ENCODE data around the gene SRSF9.
"Not testable (repeated sequence)": the region's sequence is repeated elsewhere in the genome, so short reads cannot be mapped to it uniquely, and the experiment has no call there.

The SRSF9 gene

DNA sequence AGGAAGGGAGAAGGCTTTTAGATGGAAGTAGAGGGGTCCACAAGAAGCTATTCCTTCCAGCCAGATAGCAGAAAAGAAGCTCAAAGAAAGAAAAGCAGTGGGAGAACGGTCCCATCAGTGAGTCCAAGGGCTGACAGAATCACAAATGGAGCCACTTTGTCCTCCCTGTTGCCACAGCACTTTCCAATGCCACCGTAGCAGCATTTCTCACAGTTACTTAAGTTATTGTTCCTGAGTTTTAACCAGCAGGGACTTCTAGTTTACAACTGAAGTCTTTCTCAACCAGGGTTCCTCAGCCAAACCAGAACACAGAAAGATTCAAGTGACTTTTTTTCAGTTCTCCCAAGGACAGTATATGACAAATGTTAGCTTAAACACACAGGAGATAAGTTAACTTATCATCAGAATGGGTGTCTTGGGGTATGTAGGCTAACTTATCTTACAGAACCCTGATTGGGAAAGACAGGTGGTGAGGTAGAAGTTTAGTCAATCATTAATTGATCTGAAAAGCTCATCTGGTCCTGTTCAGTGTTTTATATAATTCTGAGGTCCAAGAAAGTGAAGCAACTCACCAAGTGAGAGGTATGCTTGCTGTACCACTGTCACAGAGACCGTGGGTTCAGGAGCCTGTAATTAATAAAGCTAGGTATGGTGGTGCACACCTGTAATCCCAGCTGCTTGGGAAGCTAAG, 16.3 kb downstream of the SRSF9 start:
- DNase-seq (ENCODE audit: low read depth in 4 of 4, low spot score in 1 of 4) = no peak

DNA sequence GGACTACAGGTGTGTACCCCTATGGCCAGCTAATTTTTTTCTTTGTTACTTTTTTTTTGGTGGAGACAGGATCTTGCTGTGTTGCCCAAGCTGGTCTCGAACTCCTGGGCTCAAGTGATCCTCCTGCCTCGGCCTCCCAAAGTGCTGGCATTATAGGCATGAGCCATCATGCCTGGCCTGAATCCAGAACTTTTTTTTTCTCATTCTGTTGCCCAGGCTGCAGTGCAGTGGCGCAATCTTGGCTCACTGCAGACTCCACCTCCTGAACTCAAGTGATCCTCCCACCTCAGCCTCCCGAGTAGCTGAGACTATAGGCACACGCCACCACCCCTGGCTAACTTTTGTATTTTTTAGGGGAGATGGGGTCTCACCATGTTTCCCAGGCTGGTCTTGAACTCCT, 17.0 kb downstream of the SRSF9 start:
- DNase-seq (ENCODE audit: low read depth in 4 of 4, low spot score in 1 of 4) = not testable (repeated sequence)

DNA sequence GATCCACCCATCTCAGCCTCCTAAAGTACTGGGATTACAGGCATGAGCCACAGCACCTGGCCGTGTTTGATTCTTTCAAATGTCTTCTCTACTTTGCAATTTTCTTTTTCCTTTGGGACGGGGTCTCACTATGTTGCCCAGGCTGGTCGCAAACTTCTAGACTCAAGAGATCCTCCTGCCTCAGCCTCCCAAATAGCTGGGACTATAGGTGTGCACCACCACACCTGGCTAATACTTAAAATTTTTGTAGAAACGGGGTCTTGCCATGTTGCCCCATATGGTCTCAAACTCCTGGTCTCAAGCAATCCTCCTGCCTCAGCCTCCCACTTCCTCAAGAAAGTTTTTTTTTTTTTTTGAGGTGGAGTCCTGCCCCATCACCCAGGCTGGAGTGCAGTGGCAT, 21.6 kb downstream of the SRSF9 start:
- no peak for DNase-seq (ENCODE audit: low read depth in 4 of 4, low spot score in 1 of 4)

DNA sequence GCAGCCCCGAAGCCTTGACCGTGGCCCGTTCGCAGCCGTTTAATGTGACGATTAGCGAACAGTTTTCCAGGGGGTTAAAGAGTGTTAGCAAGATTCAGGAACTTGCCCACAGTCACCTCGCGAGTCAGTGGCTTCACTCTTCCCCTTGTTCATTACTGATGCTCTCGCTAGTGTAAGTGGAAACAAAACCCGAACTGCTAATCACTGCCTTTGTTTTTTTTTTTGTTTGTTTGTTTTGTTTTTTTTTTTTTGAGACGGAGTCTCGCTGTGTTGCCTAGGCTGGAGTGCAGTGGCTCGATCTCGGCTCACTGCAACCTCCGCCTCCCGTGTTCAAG, 22.7 kb downstream of the SRSF9 start:
- not testable (repeated sequence) for DNase-seq (ENCODE audit: low read depth in 4 of 4, low spot score in 1 of 4)

DNA sequence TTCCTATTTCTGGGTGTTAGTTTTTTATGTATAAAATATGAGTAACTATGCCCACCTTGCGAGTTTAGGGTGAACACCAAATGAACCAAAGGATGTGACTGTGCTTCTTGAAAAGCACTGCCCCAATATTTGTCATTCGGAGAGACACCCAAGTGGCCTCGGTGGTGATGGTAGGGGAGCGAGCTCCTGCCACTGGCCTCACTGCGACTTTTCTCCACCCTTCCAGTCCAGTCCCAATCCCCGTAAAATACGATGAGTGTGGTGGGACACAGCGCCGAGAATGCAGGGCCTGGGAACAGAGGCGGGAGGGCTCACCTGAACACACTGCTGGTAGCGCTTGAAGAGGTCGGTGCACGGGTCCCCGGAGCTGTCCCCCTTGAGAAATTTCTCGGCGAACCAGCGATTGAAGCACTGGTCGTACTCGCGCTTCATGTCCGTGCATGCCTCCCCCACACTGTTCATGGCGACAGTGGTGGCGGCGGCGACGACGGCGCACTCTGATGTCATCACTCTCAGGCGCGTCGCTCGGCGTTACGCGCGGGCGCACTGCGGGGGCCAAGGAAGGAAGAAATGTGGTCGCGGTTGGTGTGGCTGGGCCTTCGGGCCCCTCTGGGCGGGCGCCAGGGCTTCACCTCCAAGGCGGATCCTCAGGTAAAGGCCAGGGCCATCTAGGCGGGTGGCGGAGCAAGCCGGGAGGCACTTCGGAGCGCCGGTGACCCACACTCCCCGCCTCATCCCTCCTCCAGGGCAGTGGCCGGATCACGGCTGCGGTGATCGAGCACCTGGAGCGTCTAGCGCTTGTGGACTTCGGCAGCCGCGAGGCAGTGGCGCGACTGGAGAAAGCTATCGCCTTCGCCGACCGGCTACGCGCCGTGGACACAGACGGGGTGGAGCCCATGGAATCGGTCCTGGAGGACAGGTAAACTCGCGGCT, 23.4 kb downstream of the SRSF9 start, which contains the start of the genes GATC and TRIAP1:
TSS of gene GATC (plus strand) at position 534 of the 933 bp plus-strand sequence. CDS start at position 571, 37 bp downstream.
TSS of gene TRIAP1 (minus strand) at position 474 of the 933 bp plus-strand sequence. CDS start at position 462, 12 bp downstream.
- peak; percentile 73 to 86 (median 82) for DNase-seq (ENCODE audit: low read depth in 4 of 4, low spot score in 1 of 4)

DNA sequence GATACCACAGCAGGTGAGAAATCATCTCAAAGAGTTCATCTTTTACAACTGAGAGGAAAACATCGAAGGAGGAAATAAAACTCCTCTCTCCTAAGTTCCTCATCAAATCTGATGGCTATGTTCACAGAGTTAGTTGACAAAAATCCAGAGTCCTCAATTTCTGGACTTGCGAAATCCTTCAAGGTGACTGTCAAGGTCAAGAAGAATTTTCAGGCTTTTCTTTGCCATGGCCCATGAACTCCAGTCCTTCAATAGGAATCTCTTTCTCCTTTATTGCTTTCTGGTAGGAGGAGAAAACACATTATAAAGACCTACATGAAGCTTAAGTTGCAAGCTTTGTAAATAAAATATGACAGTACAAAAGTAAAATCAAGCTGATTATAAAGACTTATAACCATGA, 24.9 kb downstream of the SRSF9 start:
- DNase-seq (ENCODE audit: low read depth in 4 of 4, low spot score in 1 of 4) = no peak

DNA sequence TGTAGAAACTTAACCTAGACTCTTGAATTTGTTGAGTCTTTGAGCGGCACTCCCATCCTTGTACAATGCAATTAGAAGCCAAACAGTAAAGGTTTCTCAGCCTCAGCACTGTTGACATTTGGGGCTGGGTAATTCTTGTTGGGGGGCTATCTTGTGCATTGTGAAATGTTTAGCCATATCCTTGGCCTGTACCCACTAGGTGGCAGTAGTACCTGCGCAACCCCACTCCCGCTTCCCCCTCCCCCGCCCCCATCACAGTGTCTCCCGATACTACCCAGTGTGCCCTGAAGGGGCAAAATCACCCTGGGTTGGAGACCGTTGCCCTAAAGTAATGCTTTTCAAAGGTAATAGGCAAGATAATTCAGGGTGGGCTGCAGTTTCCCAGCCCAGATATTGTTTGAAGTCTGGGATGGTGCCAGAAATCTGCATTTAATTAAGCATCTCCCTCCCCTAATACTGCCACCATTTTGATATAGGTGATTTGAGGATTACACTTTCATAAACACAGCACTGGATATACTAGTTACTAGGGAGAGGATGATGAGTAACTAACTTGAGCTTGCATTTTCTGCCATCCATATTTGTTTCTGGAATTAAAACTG, 29.8 kb downstream of the SRSF9 start:
- DNase-seq (ENCODE audit: low read depth in 4 of 4, low spot score in 1 of 4) = peak; percentile 35 to 67 (median 55)

DNA sequence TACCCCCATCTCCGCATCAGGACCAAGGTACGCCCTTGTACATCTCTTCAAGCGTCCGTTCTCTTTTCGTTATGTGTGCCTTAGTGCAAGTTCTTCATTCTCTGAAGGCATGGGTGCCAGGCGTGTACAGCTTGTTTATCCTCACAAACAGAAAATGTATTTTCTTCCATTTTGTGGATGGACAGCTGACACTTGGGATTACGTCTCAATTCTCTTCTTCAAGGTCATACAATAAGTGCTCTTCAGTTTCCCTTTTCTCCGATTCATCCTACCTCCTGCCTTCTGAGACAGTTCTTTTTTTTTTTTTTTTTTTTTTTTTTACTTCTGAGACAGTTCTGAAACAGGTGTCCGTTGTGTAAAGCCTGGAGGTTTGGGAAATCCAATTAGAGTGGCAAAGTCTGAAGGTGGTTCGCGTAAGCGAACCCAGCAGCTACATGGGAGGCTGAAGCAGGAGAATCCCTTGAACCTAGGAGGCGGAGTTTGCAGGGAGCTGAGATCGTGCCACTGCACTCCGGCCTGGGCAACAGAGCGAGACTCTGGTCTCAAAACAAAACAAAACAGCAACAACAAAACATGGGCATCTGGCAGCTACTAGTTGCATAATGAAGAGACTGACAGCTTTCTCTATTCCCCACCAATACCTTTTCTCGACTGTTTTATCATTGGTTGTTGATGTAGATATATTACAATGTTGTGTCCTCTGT, 30.9 kb downstream of the SRSF9 start:
- DNase-seq (ENCODE audit: low read depth in 4 of 4, low spot score in 1 of 4) = no peak

DNA sequence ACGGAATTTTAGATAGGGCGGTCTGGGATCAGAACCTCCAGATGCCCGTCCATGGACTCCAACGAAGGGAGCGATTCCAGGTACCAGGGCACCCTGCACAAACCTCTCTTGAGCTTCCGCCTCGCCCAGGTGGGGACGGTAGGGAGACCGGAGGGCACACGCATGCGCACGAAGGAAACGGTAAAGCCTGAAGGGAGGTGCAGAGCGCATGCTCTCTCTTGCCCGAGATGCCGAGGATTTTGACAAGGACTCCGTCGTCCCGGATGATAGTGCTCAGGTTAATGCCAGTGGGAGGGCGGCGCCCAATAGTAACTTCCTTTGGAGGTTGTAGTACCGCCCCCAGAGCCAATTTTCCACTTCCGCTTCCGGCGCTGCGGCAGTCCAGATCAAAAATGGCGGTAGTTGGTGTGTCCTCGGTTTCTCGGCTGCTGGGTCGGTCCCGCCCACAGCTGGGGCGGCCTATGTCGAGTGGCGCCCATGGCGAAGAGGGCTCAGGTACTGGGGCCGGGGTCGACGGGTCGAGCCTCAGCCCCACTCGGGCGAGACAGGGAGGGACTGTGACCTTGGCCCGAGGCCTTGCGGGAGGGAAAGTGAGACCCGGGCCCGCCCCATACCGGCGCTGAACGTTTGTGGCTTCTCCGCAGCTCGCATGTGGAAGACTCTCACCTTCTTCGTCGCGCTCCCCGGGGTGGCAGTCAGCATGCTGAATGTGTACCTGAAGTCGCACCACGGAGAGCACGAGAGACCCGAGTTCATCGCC, 31.6 kb downstream of the SRSF9 start, which contains the start of gene COX6A1:
TSS of gene COX6A1 (plus strand) at position 379 of the 760 bp plus-strand sequence. CDS start at position 393, 14 bp downstream.
- peak; percentile 88 to 98 (median 98) for DNase-seq (ENCODE audit: low read depth in 4 of 4, low spot score in 1 of 4)

DNA sequence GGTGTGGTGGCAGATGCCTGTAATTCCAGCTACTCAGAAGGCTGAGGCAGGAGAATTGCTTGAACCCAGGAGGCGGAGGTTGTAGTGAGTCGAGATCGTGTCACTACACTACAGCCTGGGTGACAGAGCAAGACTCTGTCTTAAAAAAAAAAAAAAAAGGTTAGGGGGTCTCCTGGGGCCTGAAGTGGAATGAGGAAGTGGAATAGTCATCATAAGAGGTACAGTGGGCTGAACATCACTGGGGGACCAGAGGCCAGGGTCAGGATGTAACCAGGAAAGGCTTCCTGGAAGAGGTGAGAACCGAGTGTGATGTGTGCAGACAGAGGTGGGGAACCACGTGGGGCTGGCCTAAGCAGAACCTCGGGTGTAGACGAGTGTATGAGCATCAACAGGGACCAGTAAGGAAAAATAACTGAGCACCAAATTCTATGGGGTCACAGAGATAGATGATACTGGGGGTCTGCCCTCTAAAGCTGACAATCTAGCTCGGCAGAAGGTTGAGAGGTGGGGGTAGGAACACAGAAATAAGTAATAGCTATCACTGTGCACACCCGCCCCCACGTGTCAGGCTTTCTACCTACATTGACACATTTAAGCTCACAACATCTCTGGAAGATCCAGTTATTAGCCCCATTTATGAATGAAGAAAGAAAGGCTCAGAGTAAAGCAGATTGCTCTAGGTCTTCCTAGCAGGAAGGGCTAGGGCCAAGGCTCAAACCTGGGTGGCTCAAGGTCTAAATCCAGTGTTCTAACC, 36.6 kb downstream of the SRSF9 start:
- DNase-seq (ENCODE audit: low read depth in 4 of 4, low spot score in 1 of 4) = no peak

DNA sequence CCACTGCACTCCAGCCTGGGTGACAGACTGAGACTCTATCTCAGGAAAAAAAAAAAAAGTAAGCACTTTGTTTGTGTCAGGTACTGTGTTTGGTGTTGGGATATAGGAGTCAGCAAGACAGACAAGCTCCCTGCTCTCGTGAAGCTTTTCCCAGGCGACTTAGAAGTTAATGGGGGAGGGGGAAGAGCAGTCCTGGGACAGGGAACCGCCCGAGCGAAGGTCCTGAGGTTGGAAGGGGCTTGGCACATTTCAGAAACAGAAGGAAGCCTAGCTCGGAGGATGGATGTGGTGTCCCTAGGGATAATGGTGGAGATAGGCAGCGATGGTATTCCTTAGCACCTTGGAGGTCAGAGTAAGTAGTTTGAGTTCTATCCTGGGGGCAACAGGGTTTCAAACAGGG, 40.2 kb downstream of the SRSF9 start:
- DNase-seq (ENCODE audit: low read depth in 4 of 4, low spot score in 1 of 4) = no peak

DNA sequence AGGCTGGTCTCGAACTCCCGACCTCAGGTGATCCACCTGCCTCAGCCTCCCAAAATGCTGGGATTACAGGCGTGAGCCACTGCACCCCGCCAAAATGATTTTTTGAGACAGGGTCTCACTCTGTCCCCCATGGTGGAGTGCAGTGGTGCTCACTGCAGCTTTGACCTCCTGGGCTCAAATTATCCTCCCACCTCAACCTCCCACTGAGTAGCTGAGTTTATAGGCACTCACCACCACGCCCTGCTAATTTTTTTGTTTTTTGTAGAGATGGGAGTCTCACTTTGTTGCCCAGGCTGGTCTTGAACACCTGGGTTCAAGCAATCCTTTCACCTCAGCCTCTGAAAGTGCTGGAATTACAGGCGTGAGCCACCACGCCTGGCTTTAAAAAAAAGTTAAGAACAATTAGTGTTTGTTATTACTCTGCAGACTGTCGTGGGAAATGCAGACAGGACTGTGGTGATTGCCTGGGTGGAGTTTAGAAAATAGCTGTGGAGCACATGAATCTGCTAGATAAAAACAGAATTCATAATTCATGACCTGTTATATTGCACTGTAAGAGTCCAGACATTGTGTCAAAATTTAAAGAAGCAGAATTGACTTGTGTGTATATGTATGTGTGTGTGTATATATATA, 40.8 kb downstream of the SRSF9 start:
- no peak for DNase-seq (ENCODE audit: low read depth in 4 of 4, low spot score in 1 of 4)

DNA sequence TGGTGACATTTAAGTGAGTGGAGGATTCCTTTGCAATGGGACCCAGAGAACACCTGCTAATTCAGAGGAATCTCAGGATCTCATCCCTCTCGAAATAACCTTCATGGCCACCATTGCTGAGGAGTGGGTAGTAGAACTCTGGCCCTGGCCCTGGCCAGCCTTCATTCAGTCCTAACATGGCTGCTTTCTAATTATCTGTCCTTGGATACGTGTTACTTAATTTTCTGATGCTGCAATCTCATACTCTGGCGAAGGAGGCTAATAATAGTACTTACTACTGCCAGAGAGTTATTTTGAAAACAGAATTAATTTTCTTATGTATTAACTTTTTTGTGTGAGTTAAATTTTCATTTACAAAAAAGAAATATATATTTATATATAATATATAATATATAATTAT, 43.8 kb downstream of the SRSF9 start:
- no peak for DNase-seq (ENCODE audit: low read depth in 4 of 4, low spot score in 1 of 4)

DNA sequence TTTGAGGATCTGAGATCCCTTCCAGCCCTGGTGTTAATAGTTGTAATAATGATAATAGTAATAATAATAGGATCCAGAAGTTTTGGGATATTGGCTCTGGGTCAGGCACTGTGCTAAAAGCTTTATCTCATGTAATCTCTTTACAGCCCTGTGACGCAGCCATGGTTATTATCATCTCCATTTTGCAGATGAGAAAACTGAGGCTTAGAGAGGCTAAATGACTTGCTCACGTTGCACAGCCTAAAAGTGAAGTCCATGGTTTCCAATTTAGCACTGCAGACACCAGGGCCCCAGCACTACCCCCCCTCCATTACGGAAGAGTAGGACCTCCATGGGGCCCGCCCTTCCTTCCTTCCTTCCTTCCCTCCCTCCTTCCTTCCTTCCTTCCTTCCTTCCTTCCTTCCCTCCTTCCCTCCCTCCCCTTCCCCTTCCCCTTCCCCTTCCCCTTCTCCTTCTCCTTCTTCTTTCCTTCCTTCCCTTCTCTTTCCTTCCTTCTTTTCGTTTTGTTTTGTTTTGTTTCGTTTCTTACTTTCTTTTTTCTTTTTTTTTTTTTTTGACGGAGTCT, 46.6 kb downstream of the SRSF9 start:
- DNase-seq (ENCODE audit: low read depth in 4 of 4, low spot score in 1 of 4) = no peak

DNA sequence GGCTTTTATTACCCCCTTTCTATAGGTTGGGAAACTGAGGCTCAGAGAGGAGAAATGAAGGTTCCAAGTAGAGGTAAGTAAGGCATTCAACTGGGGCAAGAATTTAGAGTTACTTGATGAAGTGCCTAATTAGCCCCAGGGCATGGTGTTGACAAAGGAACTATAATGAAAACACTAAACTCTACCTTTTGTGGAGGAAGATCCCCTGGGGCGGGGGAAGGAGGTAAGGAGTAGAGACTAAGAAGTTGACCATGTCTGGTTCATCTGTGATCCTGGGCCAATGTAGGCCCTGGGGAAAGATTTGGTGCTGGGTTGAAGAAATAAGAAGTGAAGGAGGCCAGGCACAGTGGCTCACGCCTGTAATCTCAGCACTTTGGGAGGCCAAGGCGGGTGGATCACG, 47.8 kb downstream of the SRSF9 start:
- DNase-seq (ENCODE audit: low read depth in 4 of 4, low spot score in 1 of 4) = no peak

DNA sequence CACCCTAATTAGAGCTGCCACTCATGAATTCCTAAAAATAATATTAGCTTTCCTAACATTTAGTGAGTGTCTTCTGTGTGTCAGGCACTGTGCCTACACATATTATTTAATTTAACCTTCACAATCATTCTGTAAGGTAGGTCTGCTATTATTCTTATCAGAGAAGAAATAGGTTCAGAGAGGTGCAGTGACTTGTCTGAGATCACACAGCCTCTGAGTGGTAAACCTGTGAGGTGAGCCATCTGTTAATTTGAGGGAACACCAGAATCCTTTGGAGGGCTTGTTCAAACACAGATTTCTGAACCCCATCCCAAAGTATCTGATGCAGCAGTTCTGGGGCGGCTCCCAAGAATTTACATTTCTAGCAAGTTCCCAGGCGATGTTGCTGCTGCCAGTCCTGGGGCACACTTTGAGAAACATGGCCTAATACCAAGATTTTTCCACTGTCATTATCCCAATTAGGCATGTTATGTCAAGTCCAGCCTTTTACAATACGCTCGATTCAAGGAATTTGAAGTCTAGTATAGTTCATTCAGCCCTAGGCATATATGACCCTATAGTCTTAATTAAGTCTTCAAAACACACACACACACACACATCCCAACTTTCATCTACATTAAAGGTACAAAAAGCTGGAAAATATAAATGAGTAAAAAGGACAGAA, 51.5 kb downstream of the SRSF9 start:
- DNase-seq (ENCODE audit: low read depth in 4 of 4, low spot score in 1 of 4) = no peak

DNA sequence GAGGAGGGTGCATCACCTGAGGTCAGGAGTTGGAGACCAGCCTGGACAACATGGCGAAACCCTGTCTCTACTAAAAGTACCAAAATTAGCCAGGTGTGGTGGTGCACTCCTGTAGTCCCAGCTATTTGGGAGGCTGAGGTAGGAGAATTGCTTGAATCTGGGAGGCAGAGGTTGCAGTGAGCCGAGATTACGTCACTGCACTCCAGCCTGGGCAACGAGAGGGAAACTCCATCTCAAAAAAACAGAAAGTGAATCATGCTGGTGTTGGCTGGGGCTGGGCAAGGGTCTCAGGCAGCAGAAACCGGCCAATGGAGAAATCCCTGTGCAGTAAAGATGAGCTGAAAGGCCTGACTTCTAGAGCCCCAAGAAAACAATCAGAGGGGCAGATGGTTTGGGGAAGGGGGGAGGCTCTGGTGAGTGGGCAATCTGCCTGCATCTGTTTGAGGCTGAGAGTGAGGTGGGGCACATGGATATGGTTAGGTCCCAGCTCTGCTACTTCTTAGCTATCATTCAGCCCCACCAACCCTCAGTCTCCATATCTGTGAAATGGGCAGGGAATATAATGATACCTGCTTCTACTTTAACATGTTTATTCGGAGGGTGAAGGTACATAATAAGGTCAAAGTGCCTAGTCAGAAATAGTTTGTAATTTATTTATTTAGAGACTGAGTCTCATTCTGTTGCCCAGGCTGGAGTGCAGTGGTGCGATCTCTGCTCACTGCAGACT, 52.9 kb downstream of the SRSF9 start:
- DNase-seq (ENCODE audit: low read depth in 4 of 4, low spot score in 1 of 4) = no peak

Data from stimulated activated CD4-positive, alpha-beta T cell treated with anti-CD3 and anti-CD28 coated beads, Interleukin-1b, Interleukin-23, amount 100 ng/mL, for 24 hours (primary cell).